ES-I3 (cell line): ENCODE data around the gene LCN10.

Source experiments
- H3K36me3 ChIP-seq: 2 replicates; pipeline ENCODE4 v1.6.1; 2013; ENCODE audit warnings: mild to moderate bottlenecking, low read length, control low read depth, moderate library complexity; ENCODE audit not compliant: insufficient read depth
- H3K4me1 ChIP-seq: 2 replicates; pipeline ENCODE4 v1.6.1; 2013; ENCODE audit warnings: mild to moderate bottlenecking, control low read depth, low read length; ENCODE audit not compliant: insufficient read depth
- H3K9ac ChIP-seq: 2 replicates; pipeline ENCODE4 v1.6.1; 2013; ENCODE audit warnings: low read depth, mild to moderate bottlenecking, low read length, moderate library complexity
- H3K9me3 ChIP-seq: 2 replicates; pipeline ENCODE4 v1.6.1; 2013; ENCODE audit warnings: mild to moderate bottlenecking, low read length, moderate library complexity; ENCODE audit not compliant: control insufficient read depth, insufficient read depth

The LCN10 gene

DNA sequence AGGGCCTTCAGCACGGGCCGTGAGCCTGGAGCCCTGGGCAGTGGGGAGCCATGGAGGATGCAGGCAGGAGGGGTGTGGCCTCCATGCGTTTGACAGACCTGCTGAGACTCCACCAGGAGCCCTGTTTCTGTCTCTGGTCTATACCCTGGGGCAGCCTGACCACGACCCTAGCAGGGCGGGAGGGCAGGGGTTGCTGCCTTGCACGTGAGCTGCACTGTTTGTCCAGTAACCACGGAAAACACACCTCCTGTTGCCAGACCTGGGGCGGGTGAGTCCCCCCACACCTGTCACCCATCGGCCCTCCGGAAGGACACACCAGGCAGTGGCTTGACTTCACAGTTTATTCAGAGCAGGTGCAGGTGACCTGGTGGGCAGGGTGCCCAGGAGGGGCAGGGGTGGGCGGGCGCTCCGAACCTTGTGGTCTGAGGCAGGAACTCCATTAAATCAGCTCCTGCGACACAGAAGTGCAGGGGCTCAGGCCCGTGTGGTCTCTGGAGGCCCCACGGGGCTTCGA is 11.4 kb upstream of the LCN10 start:
- Histone ChIP-seq H3K9ac (no peak overlapping the region), H3K36me3 (no peaks in the 10 kb centered on the region), H3K4me1 (no peaks in the 10 kb centered on the region), H3K9me3 (peaks cover 3% of the 10 kb centered on the region; the same call in 1 of the 2 replicates)

DNA sequence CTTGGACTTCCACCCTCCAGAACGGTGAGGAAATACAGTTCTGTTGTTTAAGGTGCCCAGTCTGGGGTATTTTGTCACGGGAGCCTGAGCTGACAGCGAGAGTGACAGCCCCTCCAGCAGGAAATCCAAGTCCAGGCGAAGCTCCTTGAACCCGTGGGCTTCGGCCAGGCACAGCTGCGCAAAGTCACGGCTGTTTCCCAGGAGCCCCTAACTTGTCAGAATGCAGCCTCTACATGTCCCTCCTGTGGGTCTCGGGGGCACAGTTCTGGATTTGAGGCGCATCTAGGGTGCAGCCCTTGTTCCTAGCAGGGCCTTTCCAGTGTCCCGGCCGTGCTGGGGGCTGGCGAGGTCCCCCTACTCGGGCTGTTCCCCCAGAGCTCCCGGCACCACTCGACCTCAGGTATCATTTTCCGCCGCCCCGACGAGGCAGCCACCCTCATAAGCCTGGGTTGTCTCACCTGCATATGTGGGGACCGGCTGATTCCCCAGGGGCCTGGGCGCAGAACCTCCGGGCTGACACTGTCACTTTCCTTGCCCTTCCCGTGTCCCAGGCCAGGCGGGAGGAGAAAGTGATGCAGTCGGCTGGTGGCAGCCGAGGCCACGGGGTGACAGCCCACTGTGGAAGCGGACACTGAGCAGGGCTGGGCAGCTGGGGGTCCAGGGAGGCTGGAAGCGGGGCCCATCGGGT is 10.8 kb upstream of the LCN10 start:
- Histone ChIP-seq H3K9ac (no peak overlapping the region), H3K9me3 (peaks cover 3% of the 10 kb centered on the region; the same call in 1 of the 2 replicates), H3K4me1 (no peaks in the 10 kb centered on the region), H3K36me3 (no peaks in the 10 kb centered on the region)

DNA sequence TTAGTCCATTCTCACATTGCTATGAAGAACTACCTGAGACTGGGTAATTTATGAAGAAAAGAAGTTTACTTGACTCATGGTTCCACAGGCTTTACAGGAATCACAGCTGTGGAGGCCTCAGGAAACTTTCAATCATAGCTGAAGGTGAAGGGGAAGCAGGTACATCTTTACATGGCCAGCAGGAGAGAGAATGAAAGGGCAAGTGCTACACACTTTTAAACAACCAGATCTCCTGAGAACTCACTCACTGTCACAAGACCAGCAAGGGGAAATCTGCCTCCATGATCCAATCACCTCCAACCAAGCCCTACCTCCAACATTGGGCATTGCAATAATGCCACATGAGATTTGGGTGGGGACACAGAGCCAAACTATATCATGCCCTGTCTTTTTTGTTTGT is 9.1 kb upstream of the LCN10 start:
- Histone ChIP-seq H3K4me1 (no peaks in the 10 kb centered on the region), H3K9ac (no peak overlapping the region), H3K36me3 (no peaks in the 10 kb centered on the region), H3K9me3 (peaks cover 3% of the 10 kb centered on the region; the same call in 1 of the 2 replicates)

- H3K9me3 ChIP-seq = peaks cover 3% of the 10 kb centered on the region; the same call in 1 of the 2 replicates
Measured at GRCh38 chr9:136751244-136751643, 8.5 kb upstream of the LCN10 start.

DNA sequence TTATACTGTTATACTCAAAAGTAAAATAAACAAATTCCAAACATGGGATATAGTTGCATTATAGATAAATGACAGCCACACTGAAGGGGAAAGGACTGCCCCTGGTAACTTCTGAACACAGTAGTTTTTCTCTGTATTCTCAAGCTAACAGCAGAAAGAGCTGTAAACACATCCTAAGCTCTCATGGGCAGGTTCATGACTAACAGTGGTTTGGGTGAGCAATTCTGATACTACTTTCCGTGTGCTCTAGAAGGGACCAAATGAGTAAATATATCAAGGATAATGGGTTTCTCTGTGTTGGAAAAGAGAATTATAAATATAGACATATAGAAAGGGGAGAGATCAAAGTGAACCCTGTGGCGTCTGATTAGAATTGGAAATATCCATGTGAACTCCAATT is 7.8 kb upstream of the LCN10 start:
- no peaks in the 10 kb centered on the region for H3K4me1 ChIP-seq
- no peak overlapping the region for H3K9ac ChIP-seq
- peaks cover 3% of the 10 kb centered on the region; the same call in 1 of the 2 replicates for H3K9me3 ChIP-seq

More at GRCh38 chr9:136751244-136751643, 8.5 kb upstream of the LCN10 start:
- Histone ChIP-seq H3K4me1 (no peaks in the 10 kb centered on the region), H3K36me3 (no peaks in the 10 kb centered on the region), H3K9ac (no peak overlapping the region)

DNA sequence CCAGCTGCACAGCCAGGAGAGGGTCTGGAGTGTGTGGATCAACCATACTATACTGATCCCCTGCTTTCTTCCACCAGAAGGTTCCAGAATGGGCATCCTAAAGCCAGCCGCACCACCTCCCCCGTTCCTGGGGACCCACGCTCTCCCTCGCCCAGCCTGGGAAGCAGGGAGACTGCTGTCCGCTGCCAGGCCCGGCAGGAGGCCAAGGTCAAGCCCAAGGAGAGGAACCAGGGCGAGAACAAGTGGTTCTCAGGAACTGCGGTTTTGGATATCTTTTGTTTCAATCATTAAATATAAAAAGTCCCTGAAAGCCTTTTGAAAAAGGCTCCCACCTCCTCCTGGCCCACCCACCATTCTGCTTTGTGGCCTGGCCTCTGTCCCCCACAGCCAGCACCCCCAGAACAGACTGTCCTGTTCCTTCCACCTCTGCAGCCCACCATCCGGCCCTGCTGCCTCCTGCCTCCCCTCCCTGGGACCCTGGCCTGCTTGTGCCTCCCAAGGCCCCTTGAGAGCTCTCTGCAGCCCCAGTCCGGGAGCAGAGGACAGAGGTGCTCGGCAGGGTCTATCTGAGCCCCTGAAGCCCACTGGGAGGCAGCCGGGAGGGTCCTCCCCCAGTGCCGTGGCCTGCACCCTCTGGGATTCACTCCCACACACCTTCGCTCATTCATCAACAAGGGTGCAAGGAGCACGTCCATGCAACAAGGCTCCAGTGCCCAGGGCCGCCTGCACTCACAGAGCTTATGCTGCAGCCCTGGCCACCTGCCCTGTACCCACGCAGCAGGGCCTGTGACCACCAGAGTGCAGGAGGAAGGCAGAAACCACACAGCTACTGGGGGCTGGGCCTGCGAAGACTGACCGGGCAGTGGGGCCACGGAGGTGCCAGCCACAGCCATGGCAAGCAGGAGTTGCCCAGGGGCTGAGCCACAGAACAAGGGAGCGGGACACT is 6.2 kb upstream of the LCN10 start:
- Histone ChIP-seq H3K36me3 (no peaks in the 10 kb centered on the region), H3K4me1 (no peaks in the 10 kb centered on the region), H3K9ac (no peak overlapping the region), H3K9me3 (peaks cover 3% of the 10 kb centered on the region; the same call in 1 of the 2 replicates)

More for the DNA sequence above, 7.8 kb upstream of the LCN10 start:
- no peaks in the 10 kb centered on the region for H3K36me3 ChIP-seq

DNA sequence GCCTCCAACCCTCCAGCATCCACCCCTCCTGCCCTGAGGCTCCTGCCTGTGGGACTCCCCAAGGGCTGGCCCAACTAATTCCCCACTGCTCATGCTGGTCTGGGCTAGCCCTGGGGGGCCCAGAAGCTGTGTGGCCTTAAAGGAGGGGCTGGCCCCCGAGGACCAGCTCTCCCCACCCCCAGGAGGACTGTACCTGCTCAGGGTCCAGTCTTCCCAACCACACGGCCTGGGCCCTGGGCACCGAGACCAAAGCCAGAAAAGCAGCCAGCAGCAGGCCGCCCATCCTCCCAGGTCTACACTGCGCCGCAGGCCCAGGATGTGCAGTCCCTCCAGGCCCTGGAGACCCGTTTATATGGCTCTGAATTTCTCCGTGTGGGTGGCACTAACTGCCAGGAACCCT is 5.5 kb upstream of the LCN10 start, which contains the start of gene LCN6:
TSS of gene LCN6 (minus strand) at position 325 of the 400 bp plus-strand sequence. CDS start at position 283, 42 bp downstream.
- H3K4me1 ChIP-seq = no peaks in the 10 kb centered on the region
- H3K9me3 ChIP-seq = peaks cover 3% of the 10 kb centered on the region; the same call in 1 of the 2 replicates
- H3K9ac ChIP-seq = no peak within 1 kb of the TSS
- no peaks in the 10 kb centered on the region for H3K36me3 ChIP-seq

- Histone ChIP-seq H3K4me1 (no peaks in the 10 kb centered on the region), H3K9me3 (peaks cover 3% of the 10 kb centered on the region; the same call in 1 of the 2 replicates), H3K9ac (no peak overlapping the region), H3K36me3 (no peaks in the 10 kb centered on the region)
Measured at GRCh38 chr9:136747161-136748060, 4.7 kb upstream of the LCN10 start.

- Histone ChIP-seq H3K9ac (no peak overlapping the region), H3K9me3 (peaks cover 3% of the 10 kb centered on the region; the same call in 1 of the 2 replicates), H3K36me3 (no peaks in the 10 kb centered on the region), H3K4me1 (no peaks in the 10 kb centered on the region)
Measured at GRCh38 chr9:136746621-136747020, 3.9 kb upstream of the LCN10 start.

DNA sequence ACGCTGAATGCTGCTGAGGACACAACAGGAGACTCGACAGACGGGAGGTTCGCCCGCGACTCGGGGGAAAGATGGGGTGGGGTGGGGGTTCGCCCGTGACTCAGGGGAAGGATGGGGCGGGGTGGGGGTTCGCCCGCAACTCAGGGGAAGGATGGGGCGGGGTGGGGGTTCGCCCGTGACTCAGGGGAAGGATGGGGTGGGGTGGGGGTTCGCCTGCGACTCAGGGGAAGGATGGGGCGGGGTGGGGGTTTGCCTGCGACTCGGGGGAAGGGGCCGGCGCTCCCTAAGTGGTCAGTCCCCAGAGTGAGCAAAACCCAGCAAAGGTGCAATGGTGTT is 3.4 kb upstream of the LCN10 start:
- no peaks in the 10 kb centered on the region for H3K36me3 ChIP-seq
- H3K4me1 ChIP-seq = no peaks in the 10 kb centered on the region
- no peaks in the 10 kb centered on the region for H3K9me3 ChIP-seq
- no peak overlapping the region for H3K9ac ChIP-seq

- H3K9ac ChIP-seq = no peak overlapping the region
- no peaks in the 10 kb centered on the region for H3K4me1 ChIP-seq
- H3K9me3 ChIP-seq = no peaks in the 10 kb centered on the region
- H3K36me3 ChIP-seq = no peaks in the 10 kb centered on the region
Measured at GRCh38 chr9:136745389-136746154, 2.8 kb upstream of the LCN10 start.

DNA sequence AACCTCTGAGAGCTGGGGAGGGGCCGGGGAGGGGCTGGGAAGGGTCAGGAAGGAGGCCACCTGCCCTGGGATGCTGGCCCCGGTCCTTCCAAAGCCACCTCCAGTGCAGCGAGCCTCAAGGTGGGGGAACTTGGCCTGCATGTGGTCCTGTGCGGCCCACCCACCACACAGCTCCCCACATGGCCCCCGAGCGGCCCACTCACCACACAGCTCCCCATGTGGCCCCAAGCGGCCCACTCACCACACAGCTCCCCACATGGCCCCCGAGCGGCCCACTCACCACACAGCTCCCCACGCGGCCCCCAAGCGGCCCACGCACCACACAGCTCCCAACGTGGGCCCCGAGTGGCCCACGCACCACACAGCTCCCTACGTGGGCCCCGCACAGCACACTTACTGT is 2.0 kb upstream of the LCN10 start:
- H3K36me3 ChIP-seq = no peaks in the 10 kb centered on the region
- no peaks in the 10 kb centered on the region for H3K9me3 ChIP-seq
- no peaks in the 10 kb centered on the region for H3K4me1 ChIP-seq
- H3K9ac ChIP-seq = no peak overlapping the region

GRCh38 chr9:136743639-136744211 is 985 bp upstream of the LCN10 start:
- H3K9me3 ChIP-seq = no peaks in the 10 kb centered on the region
- H3K4me1 ChIP-seq = no peaks in the 10 kb centered on the region
- no peak overlapping the region for H3K9ac ChIP-seq

More at GRCh38 chr9:136743639-136744211, 985 bp upstream of the LCN10 start:
- H3K36me3 ChIP-seq = no peaks in the 10 kb centered on the region
